Measurements from ENCODE around the gene PRX.
A peak's percentile ranks its signal among the peaks of the same experiment; 100 is the strongest.
"Not testable (repeated sequence)": the region's sequence is repeated elsewhere in the genome, so short reads cannot be mapped to it uniquely, and the experiment has no call there.

The PRX gene

DNA sequence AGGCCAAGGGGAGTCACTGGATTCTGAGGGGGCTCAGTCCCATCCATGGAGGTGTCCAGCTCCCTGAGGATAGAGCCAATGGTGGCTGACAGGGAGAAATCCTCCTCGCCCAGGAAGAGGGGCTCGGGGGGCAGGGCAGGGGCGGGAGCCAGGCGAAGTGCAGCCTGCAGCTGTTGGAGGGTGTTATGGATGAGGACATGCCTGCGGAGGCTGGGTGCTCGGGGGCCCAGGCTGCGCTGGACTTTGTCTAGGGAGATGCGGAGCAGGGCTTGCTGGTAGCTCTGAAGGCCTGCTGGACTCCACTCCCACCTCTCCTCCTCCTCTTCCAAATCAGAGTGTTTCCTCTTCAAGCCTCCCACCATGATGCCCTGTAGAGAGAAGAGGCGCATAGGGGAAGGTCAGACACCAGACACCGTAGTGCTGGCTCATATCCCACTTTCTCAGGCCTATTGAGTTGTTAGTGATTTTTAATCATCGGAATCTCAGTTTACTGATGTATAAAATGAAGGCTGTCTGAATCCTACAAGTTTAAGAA is 28.6 kb upstream of the PRX start:
- no peak for DNase-seq (ENCODE audit: low read depth)

DNA sequence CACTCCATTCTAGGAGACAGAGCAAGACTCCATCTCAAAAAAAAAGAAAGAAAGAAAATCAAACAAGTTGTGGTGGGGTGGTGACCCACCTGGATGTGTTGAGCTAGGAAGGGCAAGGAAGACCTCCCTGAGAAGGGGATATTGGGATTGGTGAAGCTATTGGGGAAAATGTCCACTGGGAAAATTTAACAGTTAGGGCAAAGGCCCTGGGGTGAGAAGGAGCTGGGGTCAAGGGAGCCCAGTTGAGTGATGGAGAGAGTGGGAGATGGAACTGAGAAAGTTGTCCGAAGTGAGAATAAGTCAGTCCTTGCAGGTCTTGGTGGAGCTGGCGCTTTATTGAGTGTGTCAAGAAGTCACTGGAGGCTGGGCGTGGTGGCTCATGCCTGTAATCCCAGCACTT is 25.1 kb upstream of the PRX start:
- no peak for DNase-seq (ENCODE audit: low read depth)

DNA sequence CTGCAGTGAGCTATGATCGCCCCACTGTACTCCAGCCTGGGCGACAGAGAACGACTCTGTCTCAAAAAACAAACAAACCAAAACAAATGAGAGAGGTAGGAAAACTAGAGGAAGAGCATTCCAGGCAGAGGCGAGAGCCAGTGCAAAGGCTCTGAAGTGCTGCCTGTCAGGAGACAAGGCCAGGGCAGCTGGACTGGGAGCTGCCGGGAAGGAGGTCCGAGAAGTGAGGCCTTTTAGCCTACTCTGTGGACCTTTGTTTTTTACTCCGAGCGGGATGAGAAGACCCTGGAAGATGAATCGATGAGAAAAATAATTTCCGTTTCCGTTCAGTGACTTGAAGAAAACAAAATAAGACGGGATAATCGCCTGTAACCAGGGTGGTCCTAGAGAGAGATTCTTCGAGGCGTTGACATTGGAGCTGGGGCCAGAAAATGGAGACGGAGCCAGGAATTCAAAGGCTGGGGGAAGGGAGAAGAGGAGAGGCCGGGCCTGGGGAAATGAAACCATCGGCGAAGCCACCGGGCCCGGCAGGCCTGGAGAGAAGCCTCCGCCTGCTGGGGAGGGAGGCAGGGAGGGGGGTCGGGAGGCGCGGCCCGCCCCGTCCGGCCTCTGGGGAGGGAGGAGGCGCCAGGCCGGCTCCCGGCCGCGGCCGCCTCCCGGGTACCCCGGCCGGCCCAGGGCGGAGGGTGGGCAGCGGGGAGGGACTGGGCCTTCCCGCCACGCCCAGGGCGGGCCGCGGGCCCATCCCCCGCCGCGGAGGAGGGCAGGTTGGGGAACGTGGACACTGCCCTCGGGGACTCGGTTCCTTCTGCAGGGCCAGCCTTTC is 20.4 kb upstream of the PRX start:
- peak; percentile 34 for DNase-seq (ENCODE audit: low read depth)

DNA sequence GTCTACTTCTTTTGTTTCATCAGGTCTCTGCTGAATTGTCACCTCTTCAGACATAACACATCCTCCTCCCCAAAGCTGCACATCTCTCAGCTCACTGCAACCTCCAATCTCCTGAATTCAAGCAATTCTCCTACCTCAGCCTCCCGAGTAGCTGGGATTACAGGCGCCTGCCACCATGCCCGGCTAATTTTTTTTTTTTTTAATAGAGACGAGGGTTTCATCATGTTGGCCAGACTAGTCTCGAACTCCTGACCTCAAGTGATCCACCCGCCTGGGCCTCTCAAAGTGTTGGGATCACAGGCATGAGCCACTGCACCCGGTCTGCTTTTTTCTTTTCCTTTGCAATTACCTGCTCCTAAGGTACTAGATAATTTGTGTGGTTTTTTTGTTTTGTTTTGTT is 19.6 kb upstream of the PRX start:
- not testable (repeated sequence) for DNase-seq (ENCODE audit: low read depth)

DNA sequence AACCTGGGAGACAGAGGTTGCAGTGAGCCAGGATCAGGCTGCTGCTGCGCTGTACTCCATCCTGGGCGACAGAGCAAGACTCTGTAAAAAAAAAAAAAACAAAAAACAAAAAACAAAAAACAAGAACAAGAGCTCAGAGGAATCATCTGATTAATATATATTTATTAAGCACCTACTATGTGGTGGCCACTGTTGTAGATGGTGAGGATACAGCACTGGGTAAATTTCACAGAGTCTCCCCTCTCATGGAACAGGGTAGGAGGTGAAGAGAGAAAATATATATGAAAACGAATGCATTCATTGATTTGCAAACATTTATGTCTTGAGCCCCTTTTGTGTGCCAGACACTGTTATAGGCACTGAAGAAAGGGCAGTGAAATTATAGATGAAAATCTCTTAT is 18.5 kb upstream of the PRX start:
- no peak for DNase-seq (ENCODE audit: low read depth)

DNA sequence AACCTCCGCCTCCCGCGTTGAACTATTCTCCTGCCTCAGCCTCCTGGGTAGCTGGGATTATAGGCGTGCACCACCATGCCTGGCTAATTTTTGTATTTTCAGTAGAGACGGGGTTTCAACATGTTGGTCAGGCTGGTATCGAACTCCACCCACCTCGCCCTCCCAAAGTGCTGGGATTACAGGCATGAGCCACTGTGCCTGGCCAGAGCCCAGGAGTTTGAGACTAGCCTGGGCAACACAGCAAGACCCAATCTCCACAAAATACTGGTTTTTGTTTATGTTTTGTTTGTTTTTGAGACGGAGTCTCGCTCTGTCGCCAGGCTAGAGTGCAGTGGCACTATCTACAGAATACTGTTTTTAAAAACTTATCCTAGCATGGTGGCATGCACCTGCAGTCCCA is 17.1 kb upstream of the PRX start:
- DNase-seq (ENCODE audit: low read depth) = not testable (repeated sequence)

DNA sequence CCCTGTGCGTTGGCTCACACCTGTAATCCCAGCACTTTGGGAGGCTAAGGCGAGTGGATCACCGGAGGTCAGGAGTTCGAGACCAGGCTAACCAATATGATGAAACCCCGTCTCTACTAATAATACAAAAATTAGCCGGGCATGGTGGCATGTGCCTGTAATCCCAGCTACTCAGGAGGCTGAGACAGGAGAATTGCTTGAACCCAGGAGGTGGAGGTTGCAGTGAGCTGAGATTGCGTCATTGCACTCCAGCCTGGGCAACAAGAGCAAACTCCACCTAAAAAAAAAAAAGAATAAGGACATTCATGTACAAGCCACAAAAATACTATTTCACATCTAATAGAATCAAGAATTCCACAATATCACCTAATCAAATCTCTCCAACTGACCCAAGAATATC is 15.0 kb upstream of the PRX start:
- not testable (repeated sequence) for DNase-seq (ENCODE audit: low read depth)

DNA sequence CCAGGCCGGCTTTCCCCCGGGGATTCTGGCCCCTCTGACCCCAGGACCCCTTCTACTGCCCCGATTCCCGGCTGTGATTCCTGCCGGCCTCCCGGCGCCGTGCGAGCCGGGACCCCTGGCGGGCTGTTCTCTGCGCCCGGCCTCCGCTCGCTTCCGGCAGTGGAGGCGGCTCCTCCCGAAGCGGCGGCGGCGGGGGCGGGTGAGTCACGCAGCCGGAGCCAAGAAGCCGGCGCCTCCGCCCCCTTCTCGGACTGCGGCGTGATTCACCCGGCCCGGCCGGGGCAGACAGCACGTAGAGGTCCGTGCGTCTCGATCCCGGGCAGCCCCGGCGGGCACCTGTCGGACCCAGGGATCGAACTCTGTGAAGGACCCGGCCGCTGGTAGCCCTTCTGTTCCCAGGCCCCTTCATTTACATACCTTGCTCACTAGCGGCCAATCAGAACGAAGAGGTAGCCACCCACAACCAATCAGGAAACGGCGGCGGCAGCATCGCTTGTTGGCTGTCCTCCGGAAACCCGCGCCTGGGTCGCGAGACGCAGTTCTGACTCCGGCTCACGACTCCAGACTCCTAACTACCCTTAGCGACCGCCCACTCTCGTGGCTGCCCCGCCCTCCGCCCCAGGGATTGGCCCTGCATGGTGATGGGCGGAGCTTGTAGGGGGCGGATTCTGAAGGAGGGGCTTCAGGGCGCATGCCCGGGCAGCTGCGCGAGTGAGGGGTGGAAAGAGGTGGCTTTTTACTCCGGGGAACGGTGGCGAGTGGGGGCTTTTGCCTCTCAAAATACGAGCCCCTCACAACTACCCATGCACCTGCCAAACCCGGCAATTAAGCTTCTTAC is 12.5 kb upstream of the PRX start, which contains the start of gene SERTAD1:
TSS of gene SERTAD1 (minus strand) at position 543 of the 838 bp plus-strand sequence. CDS start 2,446 bp downstream, outside the sequence.
- DNase-seq (ENCODE audit: low read depth) = peak; percentile 100

DNA sequence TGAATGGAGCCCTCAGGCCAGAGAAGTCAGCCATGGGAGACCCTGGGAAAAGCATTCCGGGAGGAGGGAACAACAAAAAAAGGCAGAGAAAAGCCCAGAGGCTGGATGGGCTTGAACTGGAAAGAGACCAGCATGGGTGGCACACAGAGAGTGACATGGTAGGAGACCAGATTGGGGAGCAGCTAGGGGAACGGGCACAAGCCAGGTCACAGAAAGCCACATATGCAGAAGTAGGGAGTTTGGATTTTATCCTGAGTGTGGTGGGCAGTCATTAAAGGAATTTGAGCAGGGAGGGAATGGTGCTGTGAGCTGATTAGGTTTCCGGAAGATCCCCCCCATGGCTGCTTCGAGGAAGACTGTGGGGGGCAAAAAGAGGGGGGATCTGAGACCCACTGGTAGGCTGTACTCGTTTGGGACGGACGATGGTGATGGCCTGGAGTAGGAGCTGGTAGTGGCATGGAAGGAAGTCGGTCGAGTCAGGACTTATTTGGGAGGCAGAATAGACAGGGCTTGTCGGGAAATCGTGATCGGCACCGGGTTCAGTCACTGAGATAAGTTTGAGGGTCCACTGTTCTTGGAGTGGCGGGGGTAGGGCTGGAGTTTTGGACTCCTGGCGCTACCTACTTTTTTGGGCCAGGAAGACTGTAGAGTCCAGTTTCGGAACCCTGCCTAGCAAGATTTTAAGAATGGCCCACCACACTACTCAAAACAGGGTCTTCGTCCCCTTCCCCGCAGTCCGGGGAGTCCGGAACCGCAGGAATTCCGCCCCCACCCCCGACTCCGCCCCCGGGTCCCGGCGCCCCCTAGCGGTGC is 11.7 kb upstream of the PRX start:
- no peak for DNase-seq (ENCODE audit: low read depth)

DNA sequence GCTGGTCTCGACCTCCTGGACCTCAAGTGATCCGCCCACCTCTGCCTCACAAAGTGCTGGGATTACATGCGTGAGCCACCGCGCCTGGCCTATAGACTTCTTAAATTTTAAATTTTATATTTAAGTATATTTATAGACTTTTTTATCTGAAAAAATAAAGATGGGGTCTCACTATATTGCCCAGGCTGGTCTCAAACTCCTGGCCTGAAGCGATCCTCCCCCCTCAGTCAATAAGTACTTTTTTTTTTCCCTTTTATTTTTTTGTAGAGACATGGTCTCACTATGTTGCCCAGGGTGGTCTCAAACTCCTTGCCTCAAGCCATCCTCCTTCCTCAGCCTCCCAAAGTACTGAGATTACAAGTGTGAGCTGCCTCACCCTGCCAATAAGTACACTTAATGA is 10.8 kb upstream of the PRX start:
- no peak for DNase-seq (ENCODE audit: low read depth)

DNA sequence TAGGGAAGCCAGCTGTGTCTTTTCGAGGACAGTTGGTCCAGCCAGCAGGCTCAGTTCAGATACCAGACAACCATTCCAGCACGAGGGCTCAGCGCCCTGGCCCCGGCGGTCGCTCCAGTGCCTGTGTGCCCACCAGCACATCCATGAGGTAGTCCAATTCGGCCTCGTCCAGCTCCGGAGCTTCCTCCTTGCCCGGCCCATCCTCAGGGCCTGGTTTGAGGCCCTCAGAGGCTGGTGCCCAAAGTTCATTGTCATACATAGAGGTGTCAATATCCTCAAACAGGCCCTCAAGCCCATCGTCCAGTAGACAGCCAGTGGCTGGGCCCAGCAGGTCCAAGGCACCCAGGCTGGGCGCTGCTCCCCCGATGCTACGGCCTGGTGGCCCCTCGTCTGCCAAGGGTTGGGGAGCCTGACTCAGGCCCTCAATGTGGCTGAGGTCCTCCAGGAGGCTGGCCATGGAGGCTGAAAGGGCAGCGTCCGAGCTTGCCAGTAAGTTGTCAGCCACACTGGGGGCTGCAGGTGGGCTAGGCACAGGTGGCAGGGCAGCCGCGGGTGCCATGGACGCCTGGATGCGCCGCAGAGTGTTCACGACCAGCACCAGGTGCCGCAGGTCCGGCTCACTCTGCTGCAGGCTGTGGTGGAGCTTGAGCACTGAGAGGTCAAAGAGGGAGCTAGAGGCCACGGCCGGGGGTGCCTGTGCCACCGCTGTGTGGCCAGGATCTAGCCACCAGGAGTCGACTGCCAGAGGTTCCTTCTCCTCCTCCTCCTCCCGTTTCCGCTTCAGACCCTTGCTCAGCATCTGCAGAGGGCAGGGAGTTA is 9.8 kb upstream of the PRX start:
- no peak for DNase-seq (ENCODE audit: low read depth)

DNA sequence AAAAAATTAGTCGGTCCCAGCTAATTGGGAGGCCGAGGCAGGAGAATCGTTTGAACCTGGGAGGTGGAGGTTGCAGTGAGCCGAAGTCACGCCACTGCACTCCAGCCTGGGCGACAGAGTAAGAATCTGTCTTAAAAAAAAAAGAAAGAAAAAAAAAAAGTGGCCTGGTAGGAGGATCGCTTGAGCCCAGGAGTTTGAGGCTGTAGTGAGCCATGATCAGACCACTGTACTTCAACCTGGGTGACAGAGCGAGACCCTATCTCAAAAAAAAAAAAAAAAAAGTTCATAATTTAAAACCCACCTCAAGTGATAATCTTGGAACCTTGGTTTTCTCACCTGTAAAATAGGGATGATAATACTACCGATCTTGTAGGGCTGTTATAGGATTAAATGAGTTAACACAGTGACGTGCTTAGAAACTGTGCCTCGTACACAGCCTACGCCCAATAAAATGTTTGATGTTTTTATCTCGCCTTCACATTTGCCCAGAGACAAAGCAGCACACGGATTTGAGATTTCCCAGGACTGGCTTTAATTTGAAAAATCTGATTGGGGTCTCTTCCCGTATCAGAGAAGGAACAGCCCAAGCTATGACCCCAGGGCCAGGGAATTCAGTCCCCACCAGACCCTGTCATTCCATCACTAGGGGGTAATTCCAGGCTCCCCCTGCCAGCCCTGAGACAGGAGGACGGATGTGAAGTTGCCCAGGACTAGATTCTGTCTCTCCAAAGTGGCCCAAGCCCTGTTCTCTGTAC is 9.0 kb upstream of the PRX start:
- DNase-seq (ENCODE audit: low read depth) = no peak

DNA sequence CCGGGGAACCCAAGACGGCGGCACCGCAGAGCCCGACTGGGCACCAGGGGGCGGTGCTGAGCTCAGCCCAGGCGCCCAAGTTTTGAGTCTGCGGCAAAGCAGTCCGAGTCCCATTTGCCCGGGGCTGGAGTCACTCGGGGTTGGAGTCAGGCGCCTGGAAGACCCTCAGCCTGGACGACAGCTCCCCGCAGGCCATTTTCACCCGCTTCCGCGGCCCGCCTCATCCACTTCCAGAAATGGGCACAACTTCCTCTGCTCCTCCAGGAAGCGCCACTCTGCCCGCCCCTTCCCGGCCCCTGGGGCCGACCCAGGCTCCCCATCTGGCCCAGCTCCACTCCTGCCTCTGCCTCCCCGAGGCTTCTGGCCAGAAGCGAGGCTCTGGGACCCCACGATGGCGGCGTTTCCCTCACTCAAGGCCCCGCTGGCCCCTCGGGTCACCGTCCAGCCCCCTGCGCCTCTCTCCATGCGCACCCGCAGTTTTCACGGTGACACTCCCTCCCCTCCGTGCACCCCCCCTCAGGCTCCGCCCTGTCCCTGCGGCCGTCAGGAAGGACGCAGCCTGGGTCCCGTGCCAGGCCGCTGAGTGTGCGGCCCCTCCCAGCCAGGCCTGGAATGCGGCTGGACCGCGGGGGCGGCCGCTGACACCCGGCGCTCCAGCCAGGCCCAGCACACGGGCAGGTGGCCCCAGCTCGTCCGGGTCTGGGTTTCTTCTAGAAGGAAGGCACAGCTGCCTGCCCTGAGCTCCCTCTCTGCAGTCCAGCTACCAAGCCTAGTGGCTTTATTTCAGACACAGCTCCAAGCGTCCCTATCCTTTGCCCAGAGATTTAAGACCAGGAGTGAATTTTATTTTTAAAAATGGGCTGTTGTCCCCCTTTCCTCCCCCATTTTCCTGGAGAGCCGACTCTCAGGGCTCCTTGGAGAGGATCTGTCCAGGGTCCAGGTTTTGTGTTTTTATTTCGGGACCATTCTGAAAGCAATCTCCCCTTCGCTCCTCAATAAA is 7.9 kb upstream of the PRX start:
- DNase-seq (ENCODE audit: low read depth) = peak; percentile 58

DNA sequence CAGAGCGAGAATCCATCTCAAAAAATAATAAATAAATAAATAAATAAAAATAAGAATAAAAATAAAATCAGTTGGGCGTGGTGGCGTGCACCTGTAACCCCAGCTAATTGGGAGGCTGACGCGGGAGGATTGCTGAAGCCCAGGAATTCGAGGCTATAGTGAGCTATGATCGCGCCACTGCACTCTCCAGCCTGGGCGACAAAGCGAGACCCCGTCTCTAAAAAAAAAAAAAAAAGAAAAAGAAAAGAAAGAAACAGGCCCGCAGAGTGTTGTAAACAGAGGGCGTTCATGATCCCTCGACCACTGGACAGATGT is 7.2 kb upstream of the PRX start:
- no peak for DNase-seq (ENCODE audit: low read depth)

DNA sequence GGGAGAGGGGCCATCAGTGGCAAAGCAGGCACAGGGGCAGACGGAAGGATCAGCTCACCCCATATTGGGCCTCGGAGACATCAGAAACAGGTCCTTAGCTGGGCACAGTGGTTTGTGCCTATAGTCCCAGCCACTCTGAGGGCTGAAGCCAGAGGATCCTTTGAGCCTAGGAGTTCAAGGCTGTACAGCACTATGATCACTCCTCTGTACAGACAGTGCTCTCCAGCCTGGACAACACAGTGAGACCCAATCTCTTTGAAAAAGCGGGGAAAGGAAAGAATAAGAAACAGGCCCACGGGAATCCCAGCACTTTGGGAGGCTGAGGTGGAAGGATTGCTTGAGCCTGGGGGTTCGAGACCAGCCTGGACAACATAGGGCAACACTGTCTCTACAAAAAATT is 6.6 kb upstream of the PRX start:
- no peak for DNase-seq (ENCODE audit: low read depth)

DNA sequence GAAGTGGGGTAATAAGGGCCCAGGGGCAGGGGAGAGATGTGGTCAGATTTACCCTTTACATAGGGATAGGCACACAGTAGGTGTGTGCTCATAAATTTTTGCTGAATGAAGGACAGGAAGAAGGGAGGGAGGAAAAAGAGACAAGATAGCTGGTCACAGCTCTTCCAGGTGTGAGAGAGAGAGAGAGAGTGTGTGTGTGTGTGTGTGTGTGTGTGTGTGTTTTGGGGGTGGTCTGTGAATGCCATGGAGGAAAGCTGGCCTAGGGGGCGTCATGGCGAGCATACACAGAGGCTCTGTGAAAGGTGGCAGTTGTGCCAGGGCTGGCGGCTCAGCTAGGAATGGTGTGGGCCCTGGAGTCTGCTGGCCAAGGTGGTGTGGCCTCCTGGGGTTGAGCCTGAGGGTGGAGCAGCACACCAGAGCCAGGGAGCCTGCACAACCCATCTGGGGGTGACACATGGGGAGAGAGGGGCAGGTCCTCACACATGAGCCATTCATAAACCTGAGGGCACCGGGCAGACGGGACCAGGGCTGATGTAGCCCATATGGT is 6.0 kb upstream of the PRX start:
- no peak for DNase-seq (ENCODE audit: low read depth)

DNA sequence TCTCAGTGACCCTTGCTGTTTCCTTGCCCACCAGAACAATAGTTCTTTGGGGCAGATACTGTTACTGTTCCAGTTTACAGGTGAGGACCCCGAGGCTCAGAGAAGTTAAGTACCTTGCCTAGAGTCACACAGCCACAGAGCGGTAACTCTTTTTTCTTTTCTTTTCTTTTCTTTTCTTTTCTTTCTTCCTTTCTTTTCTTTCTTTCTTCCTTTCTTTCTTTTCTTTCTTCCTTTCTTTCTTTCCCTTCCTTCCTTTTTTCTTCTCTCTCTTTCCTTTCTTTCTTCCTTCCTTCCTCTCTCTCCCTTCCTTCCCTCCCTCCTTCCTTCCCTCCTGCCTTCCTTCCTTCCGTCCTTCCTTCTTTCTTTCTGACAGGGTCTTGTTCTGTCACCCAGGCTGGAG is 4.9 kb upstream of the PRX start:
- no peak for DNase-seq (ENCODE audit: low read depth)

DNA sequence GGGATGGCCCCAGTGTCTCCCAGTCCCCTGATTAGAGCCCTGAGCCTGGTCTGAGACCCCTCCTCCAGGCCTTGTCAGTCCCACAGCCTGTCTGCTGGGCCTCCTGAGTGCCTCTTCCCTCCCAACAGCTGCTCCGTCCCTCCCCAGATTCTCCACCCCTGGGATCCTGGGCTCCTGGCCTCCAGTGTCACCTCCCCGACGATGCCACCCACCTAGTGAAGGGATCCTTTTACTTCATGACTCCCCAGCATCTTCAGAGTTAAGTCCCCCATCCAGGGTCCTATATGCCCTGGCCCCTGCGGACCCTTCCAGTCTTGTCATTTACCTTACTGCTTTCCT is 4.4 kb upstream of the PRX start:
- DNase-seq (ENCODE audit: low read depth) = no peak

DNA sequence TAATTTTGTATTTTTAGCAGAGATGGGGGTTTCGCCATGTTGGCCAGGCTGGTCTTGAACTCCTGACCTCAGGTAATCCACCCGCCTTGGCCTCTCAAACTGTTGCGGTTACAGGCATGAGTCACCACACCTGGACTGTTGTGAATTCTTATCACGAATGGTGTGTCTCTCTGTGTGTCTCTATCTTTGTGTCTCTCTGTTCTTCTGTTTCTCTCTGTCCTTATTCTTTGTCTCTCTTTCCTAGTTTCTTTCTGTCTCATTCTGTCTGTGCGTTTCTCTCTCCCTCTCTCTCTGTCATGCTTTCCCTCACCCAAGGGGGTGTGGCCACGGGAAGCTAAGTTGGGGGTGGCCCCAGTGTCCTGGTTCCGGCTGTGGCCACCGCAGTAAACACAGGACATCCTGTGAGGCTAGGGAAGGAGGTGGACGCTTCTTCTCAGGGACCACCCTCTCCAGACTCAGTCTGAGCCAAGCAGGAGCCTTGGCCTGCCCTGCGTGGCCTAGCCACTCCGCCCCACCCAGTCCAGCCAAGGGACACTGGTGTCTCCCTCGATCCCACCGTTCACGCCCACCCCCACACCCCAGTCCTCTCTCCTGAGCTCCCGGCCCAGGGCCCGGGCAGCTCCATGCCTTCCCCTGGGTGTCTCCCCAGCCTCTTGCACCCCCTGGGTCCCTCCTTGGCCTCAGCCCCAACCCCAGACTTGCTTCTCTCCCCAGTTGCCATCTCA is 3.9 kb upstream of the PRX start:
- no peak for DNase-seq (ENCODE audit: low read depth)

All from activated T-helper 1 cell treated with Interleukin-2 at 50 U/mL for 16 hours (primary cell).